Panc1 (cell line): ENCODE results near the gene PCSK5.

Experiments used
- CTCF ChIP-seq: fragments of 450-650 bp; IDR thresholded peaks from 2 replicates; pipeline ENCODE4 v1.5.1; 2017; ENCODE audit warnings: mild to moderate bottlenecking
- POLR2AphosphoS5 ChIP-seq: IDR thresholded peaks from 2 replicates; pipeline ENCODE4 v1.6.1; 2012; ENCODE audit warnings: mild to moderate bottlenecking, low read depth, low read length, moderate library complexity
- REST ChIP-seq, 2 experiments: IDR thresholded peaks; 2 replicates each; pipeline ENCODE4 v1.6.1; 2011 to 2012; ENCODE audit warnings: low read depth in 2 of 2, control low read depth in 1 of 2, low read length in 1 of 2, mild to moderate bottlenecking in 1 of 2, moderate library complexity in 1 of 2; ENCODE audit not compliant: insufficient read depth in 1 of 2
- SIN3A ChIP-seq: IDR thresholded peaks from 2 replicates; pipeline ENCODE4 v1.6.1; 2012; ENCODE audit warnings: low read depth, mild to moderate bottlenecking, low read length, moderate library complexity, borderline replicate concordance; ENCODE audit not compliant: insufficient read depth
- TCF7L2 ChIP-seq: IDR thresholded peaks from 2 replicates; pipeline ENCODE4 v1.6.1; 2011; ENCODE audit warnings: mild to moderate bottlenecking, low read depth, low read length, inconsistent platforms

DNA sequence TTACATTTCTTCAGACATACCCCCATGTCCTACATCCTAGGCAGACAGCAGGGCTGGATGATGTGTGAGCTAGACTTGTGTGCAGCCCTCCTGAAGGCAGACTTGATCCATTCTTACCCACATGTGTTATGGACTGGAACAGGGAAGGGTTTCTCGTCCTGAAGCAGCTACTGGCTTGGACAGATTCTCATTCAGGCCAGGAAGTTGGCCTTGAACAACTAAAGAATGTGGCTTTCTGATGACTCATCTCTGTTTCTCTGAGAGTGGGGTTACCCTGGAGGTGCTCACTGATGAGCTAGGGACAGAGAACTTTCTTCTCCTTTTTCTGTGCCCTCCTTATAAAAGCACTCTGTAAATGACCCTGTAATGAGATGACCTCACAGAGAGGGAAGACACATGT lies 246.5 kb downstream of the PCSK5 start:
- no peak for TF ChIP-seq REST (IDR thresholded peaks at IDR 0.05; ENCODE audit: insufficient read depth in 1 of 2, low read depth in 2 of 2, low read length in 1 of 2)
- no peak for TF ChIP-seq CTCF
- TF ChIP-seq TCF7L2, result no peak
- TF ChIP-seq POLR2AphosphoS5, result no peak
- no peak for TF ChIP-seq SIN3A
